ENCODE data around the gene SECTM1.

SECTM1 gene

GRCh38 chr17:82318772-82319606 is 14.6 kb downstream of the SECTM1 start:
- Mint-ChIP-seq H3K4me1 (ENCODE audit: low read depth) (peaks cover 38% of the 10 kb centered on the region), H3K9me3 (no peaks in the 10 kb centered on the region), H3K36me3 (ENCODE audit: low read depth) (peaks cover 14% of the 10 kb centered on the region), H3K4me3 (no peak overlapping the region), H3K27ac (no peak overlapping the region), H3K27me3 (no peaks in the 10 kb centered on the region)

- peaks cover 44% of the 10 kb centered on the region for H3K4me1 Mint-ChIP-seq (ENCODE audit: low read depth)
- H3K4me3 Mint-ChIP-seq, result no peak overlapping the region
- no peak overlapping the region for H3K27ac Mint-ChIP-seq
- no peaks in the 10 kb centered on the region for H3K27me3 Mint-ChIP-seq
- no peaks in the 10 kb centered on the region for H3K9me3 Mint-ChIP-seq
- H3K36me3 Mint-ChIP-seq (ENCODE audit: low read depth), result peaks cover 23% of the 10 kb centered on the region
These were observed 15.4 kb downstream of the SECTM1 start for GRCh38 chr17:82318169-82318498.

- Mint-ChIP-seq H3K27me3 (no peaks in the 10 kb centered on the region), H3K27ac (peak within 1 kb of the TSS; percentile 99), H3K4me1 (ENCODE audit: low read depth) (peaks cover 40% of the 10 kb centered on the region), H3K4me3 (no peak within 1 kb of the TSS), H3K9me3 (no peaks in the 10 kb centered on the region), H3K36me3 (ENCODE audit: low read depth) (peaks cover 23% of the 10 kb centered on the region)
These were observed 16.0 kb downstream of the SECTM1 start, which contains the start of gene CD7 for GRCh38 chr17:82317394-82318168. TSS of gene CD7 (minus strand) at chr17:82317608. CDS start at chr17:82317495, 113 bp downstream.

GRCh38 chr17:82316651-82317393 is 16.7 kb downstream of the SECTM1 start:
- Mint-ChIP-seq H3K36me3 (ENCODE audit: low read depth) (peaks cover 23% of the 10 kb centered on the region), H3K27me3 (no peaks in the 10 kb centered on the region), H3K27ac (peak overlapping the region; percentile 99), H3K4me3 (no peak overlapping the region), H3K4me1 (ENCODE audit: low read depth) (peaks cover 33% of the 10 kb centered on the region), H3K9me3 (no peaks in the 10 kb centered on the region)

GRCh38 chr17:82315703-82316358 is 17.7 kb downstream of the SECTM1 start:
- no peaks in the 10 kb centered on the region for H3K9me3 Mint-ChIP-seq
- H3K27me3 Mint-ChIP-seq, result no peaks in the 10 kb centered on the region
- H3K4me3 Mint-ChIP-seq, result no peak overlapping the region
- H3K36me3 Mint-ChIP-seq (ENCODE audit: low read depth), result peaks cover 19% of the 10 kb centered on the region
- peaks cover 26% of the 10 kb centered on the region for H3K4me1 Mint-ChIP-seq (ENCODE audit: low read depth)
- peak overlapping the region; percentile 99 for H3K27ac Mint-ChIP-seq

GRCh38 chr17:82314727-82315605 is 18.6 kb downstream of the SECTM1 start:
- H3K27ac Mint-ChIP-seq, result peak overlapping the region; percentile 99
- H3K36me3 Mint-ChIP-seq (ENCODE audit: low read depth), result peaks cover 19% of the 10 kb centered on the region
- H3K9me3 Mint-ChIP-seq, result no peaks in the 10 kb centered on the region
- peaks cover 22% of the 10 kb centered on the region for H3K4me1 Mint-ChIP-seq (ENCODE audit: low read depth)
- H3K4me3 Mint-ChIP-seq, result no peak overlapping the region
- no peaks in the 10 kb centered on the region for H3K27me3 Mint-ChIP-seq

- Mint-ChIP-seq H3K9me3 (no peaks in the 10 kb centered on the region), H3K27me3 (no peaks in the 10 kb centered on the region), H3K4me3 (no peak overlapping the region), H3K4me1 (ENCODE audit: low read depth) (peaks cover 22% of the 10 kb centered on the region), H3K27ac (peak overlapping the region; percentile 79), H3K36me3 (ENCODE audit: low read depth) (peaks cover 19% of the 10 kb centered on the region)
These were observed 19.4 kb downstream of the SECTM1 start for GRCh38 chr17:82314012-82314726.

GRCh38 chr17:82313195-82314011 is 20.2 kb downstream of the SECTM1 start:
- peak overlapping the region; percentile 8 for H3K4me3 Mint-ChIP-seq
- H3K4me1 Mint-ChIP-seq (ENCODE audit: low read depth), result peaks cover 25% of the 10 kb centered on the region
- H3K27ac Mint-ChIP-seq, result peak overlapping the region; percentile 79
- no peaks in the 10 kb centered on the region for H3K27me3 Mint-ChIP-seq
- H3K36me3 Mint-ChIP-seq (ENCODE audit: low read depth), result peaks cover 19% of the 10 kb centered on the region
- H3K9me3 Mint-ChIP-seq, result no peaks in the 10 kb centered on the region

- Mint-ChIP-seq H3K9me3 (no peaks in the 10 kb centered on the region), H3K4me3 (no peak overlapping the region), H3K27ac (no peak overlapping the region), H3K36me3 (ENCODE audit: low read depth) (peaks cover 19% of the 10 kb centered on the region), H3K27me3 (no peaks in the 10 kb centered on the region), H3K4me1 (ENCODE audit: low read depth) (peaks cover 27% of the 10 kb centered on the region)
These were observed 21.6 kb downstream of the SECTM1 start for GRCh38 chr17:82311971-82312370.

- no peaks in the 10 kb centered on the region for H3K9me3 Mint-ChIP-seq
- no peak overlapping the region for H3K4me3 Mint-ChIP-seq
- H3K4me1 Mint-ChIP-seq (ENCODE audit: low read depth), result peaks cover 35% of the 10 kb centered on the region
- H3K27ac Mint-ChIP-seq, result no peak overlapping the region
- H3K36me3 Mint-ChIP-seq (ENCODE audit: low read depth), result peaks cover 16% of the 10 kb centered on the region
- no peaks in the 10 kb centered on the region for H3K27me3 Mint-ChIP-seq
These were observed 22.7 kb downstream of the SECTM1 start for GRCh38 chr17:82310877-82311276.

- H3K4me3 Mint-ChIP-seq, result no peak overlapping the region
These were observed 23.7 kb downstream of the SECTM1 start for GRCh38 chr17:82309656-82310570.

More at GRCh38 chr17:82309656-82310570, 23.7 kb downstream of the SECTM1 start:
- no peaks in the 10 kb centered on the region for H3K27me3 Mint-ChIP-seq
- peak overlapping the region; percentile 65 for H3K27ac Mint-ChIP-seq
- peaks cover 10% of the 10 kb centered on the region for H3K36me3 Mint-ChIP-seq (ENCODE audit: low read depth)
- H3K4me1 Mint-ChIP-seq (ENCODE audit: low read depth), result peaks cover 38% of the 10 kb centered on the region
- no peaks in the 10 kb centered on the region for H3K9me3 Mint-ChIP-seq

All from stimulated activated naive CD8-positive, alpha-beta T cell treated with anti-CD3 and anti-CD28 coated beads, Interleukin-15, Interleukin-2, amounts not matched to agents 100 ng/mL and 50 ng/mL, for 24 hours (primary cell).